Fibroblast of lung (primary cell): Measurements from ENCODE around the gene TXK. TPM values are rescaled to one million over a fixed set of nuclear protein-coding genes. Genes with fewer than 3 reads are reported as not detected.

Experiments
- DNase-seq, 2 donors: peaks; one replicate each; pipeline versions ENCODE4 v3.0.0 to v3.0.0-alpha.2; 2010; ENCODE audit warnings: low read depth in 2 of 2
- H2AFZ ChIP-seq: 2 replicates; pipeline ENCODE4 v1.5.1; 2012; ENCODE audit warnings: low read length, control low read depth, inconsistent platforms
- H3K27ac ChIP-seq: 2 replicates; pipeline ENCODE4 v1.5.1; 2011; ENCODE audit warnings: low read length, control low read depth; ENCODE audit not compliant: insufficient read depth
- H3K27me3 ChIP-seq: 2 replicates; pipeline ENCODE4 v1.5.1; 2011; ENCODE audit warnings: mild to moderate bottlenecking, low read length; ENCODE audit not compliant: control insufficient read depth, insufficient read depth
- H3K36me3 ChIP-seq: 2 replicates; pipeline ENCODE4 v1.5.1; 2011; ENCODE audit warnings: low read length; ENCODE audit not compliant: control insufficient read depth, insufficient read depth
- H3K4me1 ChIP-seq: 2 replicates; pipeline ENCODE4 v1.5.1; 2011; ENCODE audit warnings: low read length; ENCODE audit not compliant: control insufficient read depth, insufficient read depth; ENCODE audit errors: extremely low read depth
- H3K4me2 ChIP-seq: 2 replicates; pipeline ENCODE4 v1.5.1; 2011; ENCODE audit warnings: low read length, control low read depth; ENCODE audit not compliant: insufficient read depth; ENCODE audit errors: extremely low read depth
- H3K4me3 ChIP-seq, 4 experiments: fragments of 200-600 bp in 1 of 4; sonication (generic) in 1 of 4; replicated peaks in 1 of 4; 2 replicates each; pipeline ENCODE4 v1.5.1; 2011 to 2016; ENCODE audit warnings: low read length in 4 of 4, low read depth in 3 of 4, mild to moderate bottlenecking in 3 of 4, control low read depth in 2 of 4, inconsistent platforms in 1 of 4, mixed read lengths in 1 of 4; ENCODE audit not compliant: insufficient read depth in 1 of 4; ENCODE audit errors: control extremely low read depth in 1 of 4
- H3K79me2 ChIP-seq: 2 replicates; pipeline ENCODE4 v1.5.1; 2012; ENCODE audit warnings: mild to moderate bottlenecking, low read length, inconsistent platforms; ENCODE audit not compliant: control insufficient read depth, insufficient read depth
- H3K9ac ChIP-seq: 2 replicates; pipeline ENCODE4 v1.5.1; 2011; ENCODE audit warnings: mild to moderate bottlenecking, low read length, control low read depth; ENCODE audit not compliant: insufficient read depth
- H3K9me3 ChIP-seq: 2 replicates; pipeline ENCODE4 v1.5.1; 2012; ENCODE audit warnings: low read depth, low read length; ENCODE audit not compliant: control insufficient read depth, insufficient read depth
- H4K20me1 ChIP-seq: 2 replicates; pipeline ENCODE4 v1.5.1; 2011; ENCODE audit warnings: low read length; ENCODE audit not compliant: control insufficient read depth, insufficient read depth; ENCODE audit errors: extremely low read depth
- CTCF ChIP-seq, 2 donors: IDR thresholded peaks in 1 of 2; conservative IDR thresholded peaks in 1 of 2; 1 replicate in 1 of 2; 2 replicates in 1 of 2; pipeline ENCODE4 v1.5.1; 2011 to 2012; ENCODE audit warnings: low read length in 2 of 2, control low read depth in 1 of 2, inconsistent platforms in 1 of 2, low read depth in 1 of 2, mild to moderate bottlenecking in 1 of 2
- EZH2 ChIP-seq: IDR thresholded peaks from 2 replicates; pipeline ENCODE4 v1.5.1; 2012; ENCODE audit warnings: low read length, control low read depth, mild to moderate bottlenecking; ENCODE audit errors: missing control alignments
- polyA minus RNA-seq: library from RNA; depleted of rRNA, polyadenylated mRNA; stranded (reverse); fragments of >200 nt; gene quantifications from 2 replicates; pipeline ENCODE4 v1.2.3, GENCODE V29; 2011; ENCODE audit warnings: low replicate concordance
- polyA plus RNA-seq, 2 donors: library from polyadenylated mRNA; depleted of rRNA in 1 of 2; stranded (reverse) in 1 of 2; unstranded in 1 of 2; fragments of >200 nt; gene quantifications; 2 replicates each; pipeline ENCODE4 v1.2.1, GENCODE V29; 2011 to 2012; ENCODE audit warnings: missing spikeins in 1 of 2
- total RNA-seq: library from RNA; depleted of rRNA; stranded (reverse); fragments of >200 nt; gene quantifications from 2 replicates; pipeline ENCODE4 v1.2.1, GENCODE V29; 2014

Gene TXK
- 0.26 and 0.66 TPM in 2 replicates for total RNA-seq
- 0.05 and 0.09 TPM in 2 replicates for polyA plus RNA-seq
- polyA plus RNA-seq (2012): 0.03 TPM in 1 of 2 replicates, not detected in the other
- polyA minus RNA-seq: not detected in 2 replicates

DNA sequence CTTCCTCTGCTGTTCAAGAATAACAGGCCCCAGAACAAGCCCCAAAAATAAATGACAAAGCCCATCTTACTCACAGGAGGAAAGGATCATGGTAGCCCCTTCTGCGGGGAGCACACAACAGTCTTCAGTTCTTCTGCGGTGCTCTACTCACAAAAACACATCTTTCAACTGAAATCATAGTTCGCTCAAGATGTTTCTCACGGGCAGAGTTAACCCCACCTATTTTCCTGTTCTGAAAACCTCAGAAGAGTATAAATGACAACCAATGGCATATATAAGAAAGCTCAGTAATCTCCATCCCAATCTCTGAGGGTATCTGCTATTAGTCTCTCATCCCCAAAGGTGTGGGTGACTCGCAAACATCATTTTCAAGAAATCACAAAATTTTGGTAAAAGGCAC is at the start of gene TXK:
Gene TXK (minus strand): TSS at position 170 of the 400 bp plus-strand sequence. CDS start 80 bp downstream, at position 90.
- peaks cover 2% of the 10 kb centered on the region for H3K4me1 ChIP-seq
- H3K36me3 ChIP-seq: no peaks in the 10 kb centered on the region
- no peak for DNase-seq
- H3K4me3 ChIP-seq: no peak within 1 kb of the TSS
- H4K20me1 ChIP-seq: no peaks in the 10 kb centered on the region
- no peaks in the 10 kb centered on the region for H3K27me3 ChIP-seq
- no peak within 1 kb of the TSS for H3K4me2 ChIP-seq
- H3K79me2 ChIP-seq: no peaks in the 10 kb centered on the region
- no peak within 1 kb of the TSS for H3K27ac ChIP-seq
- no peak within 1 kb of the TSS for H2AFZ ChIP-seq
- no peak within 1 kb of the TSS for H3K9ac ChIP-seq
- H3K9me3 ChIP-seq: no peaks in the 10 kb centered on the region
- TF ChIP-seq EZH2 (no peak), CTCF (conservative IDR thresholded peaks at IDR 0.05 in 1 of 2, IDR thresholded peaks at IDR 0.05 in 1 of 2; ENCODE audit: low read depth in 1 of 2, low read length in 2 of 2) (no peak)

DNA sequence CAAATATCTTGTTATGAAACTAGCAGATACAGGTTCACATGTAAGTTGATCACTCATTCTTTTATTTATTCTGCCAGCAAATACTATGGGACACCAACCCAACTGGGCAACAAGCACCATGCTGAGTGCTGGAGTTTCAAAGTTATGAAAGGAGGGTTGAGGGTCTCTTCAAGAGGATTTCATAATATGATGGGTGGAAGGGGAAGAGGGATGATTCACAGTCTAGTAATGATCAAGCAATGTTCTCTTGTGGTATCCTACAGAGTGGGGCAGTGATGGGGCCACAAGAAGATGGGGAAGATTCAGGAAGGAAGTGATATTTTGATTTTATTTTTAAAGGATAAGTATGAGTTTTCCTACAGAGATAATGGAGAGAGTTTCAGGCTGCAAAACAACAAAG is 46.2 kb upstream of the TXK start:
- H3K4me3 ChIP-seq: no peak overlapping the region
- no peaks in the 10 kb centered on the region for H3K79me2 ChIP-seq
- no peak overlapping the region for H3K9ac ChIP-seq
- no peak overlapping the region for H3K4me2 ChIP-seq
- no peak overlapping the region for H3K27ac ChIP-seq
- H2AFZ ChIP-seq: no peak overlapping the region
- no peaks in the 10 kb centered on the region for H3K36me3 ChIP-seq
- DNase-seq: peak; percentile 28 to 32
- H4K20me1 ChIP-seq: no peaks in the 10 kb centered on the region
- no peaks in the 10 kb centered on the region for H3K27me3 ChIP-seq
- H3K9me3 ChIP-seq: no peaks in the 10 kb centered on the region
- TF ChIP-seq CTCF (conservative IDR thresholded peaks at IDR 0.05 in 1 of 2, IDR thresholded peaks at IDR 0.05 in 1 of 2; ENCODE audit: low read depth in 1 of 2, low read length in 2 of 2) (no peak), EZH2 (no peak)
- no peaks in the 10 kb centered on the region for H3K4me1 ChIP-seq

- TF ChIP-seq CTCF (conservative IDR thresholded peaks at IDR 0.05 in 1 of 2, IDR thresholded peaks at IDR 0.05 in 1 of 2; ENCODE audit: low read depth in 1 of 2, low read length in 2 of 2) (no peak), EZH2 (no peak)
- no peak for DNase-seq
- no peak overlapping the region for H3K4me2 ChIP-seq
These were observed 44.9 kb upstream of the TXK start for GRCh38 chr4:48178931-48179330.

More at GRCh38 chr4:48178931-48179330, 44.9 kb upstream of the TXK start:
- no peak overlapping the region for H3K9ac ChIP-seq
- no peaks in the 10 kb centered on the region for H3K36me3 ChIP-seq
- H4K20me1 ChIP-seq: no peaks in the 10 kb centered on the region
- H3K4me1 ChIP-seq: no peaks in the 10 kb centered on the region
- H2AFZ ChIP-seq: no peak overlapping the region
- no peaks in the 10 kb centered on the region for H3K9me3 ChIP-seq
- H3K4me3 ChIP-seq: no peak overlapping the region
- no peak overlapping the region for H3K27ac ChIP-seq
- no peaks in the 10 kb centered on the region for H3K27me3 ChIP-seq
- no peaks in the 10 kb centered on the region for H3K79me2 ChIP-seq
